Peyer's patch (tissue), 4 donors: ENCODE results near the gene PARVA. TPM values are rescaled to one million over a fixed set of nuclear protein-coding genes. Genes with fewer than 3 reads are reported as not detected.

Experiments used
- DNase-seq, 3 donors: peaks; one replicate each; pipeline ENCODE4 v3.0.0-alpha.2; 2017 to 2019
- H3K27ac ChIP-seq, 4 donors: fragments of 200-600 bp; sonication (generic); one replicate each; pipeline ENCODE4 v1.5.1; 2016 to 2019
- H3K27me3 ChIP-seq, 2 donors: fragments of 200-600 bp; sonication (generic); one replicate each; pipeline ENCODE4 v1.5.1; 2019
- H3K36me3 ChIP-seq, 3 donors: fragments of 200-600 bp; sonication (generic); one replicate each; pipeline ENCODE4 v1.5.1; 2016 to 2019
- H3K4me1 ChIP-seq, 4 donors: fragments of 200-600 bp; sonication (generic); one replicate each; pipeline ENCODE4 v1.5.1; 2016 to 2019
- H3K4me3 ChIP-seq, 4 donors: fragments of 200-600 bp; sonication (generic); 1 replicate in 3 of 4; 2 replicates in 1 of 4; pipeline ENCODE4 v1.5.1; 2016 to 2019; ENCODE audit warnings: mild to moderate bottlenecking in 1 of 4
- H3K9me3 ChIP-seq, 4 donors: fragments of 200-600 bp; sonication (generic); one replicate each; pipeline ENCODE4 v1.5.1; 2016 to 2019; ENCODE audit warnings: mild to moderate bottlenecking in 1 of 4
- POLR2A ChIP-seq, 2 donors: fragments of 450-650 bp; IDR thresholded peaks; one replicate each; pipeline ENCODE4 v1.5.1; 2017; ENCODE audit warnings: antibody characterized with exemption in 2 of 2, mild to moderate bottlenecking in 2 of 2, moderate library complexity in 2 of 2
- total RNA-seq, 4 donors: library from RNA; depleted of rRNA; stranded (reverse); fragments of >200 nt; gene quantifications; one replicate each; pipeline ENCODE4 v1.1.0, GENCODE V29; 2016
- TF ChIP-seq, protein P1 (sequence below), 6 experiments: fragments of 450-650 bp in 4 of 6; fragments of 200-600 bp in 2 of 6; sonication (generic) in 1 of 6; IDR thresholded peaks; one replicate each; pipeline ENCODE4 v1.5.1; 2017 to 2019; ENCODE audit warnings: antibody characterized with exemption in 6 of 6, mild to moderate bottlenecking in 3 of 6, moderate library complexity in 1 of 6

PARVA gene
- total RNA-seq, 4 donors from 2014 or later = 13.7 to 35.5 (median 26.2) TPM

DNA sequence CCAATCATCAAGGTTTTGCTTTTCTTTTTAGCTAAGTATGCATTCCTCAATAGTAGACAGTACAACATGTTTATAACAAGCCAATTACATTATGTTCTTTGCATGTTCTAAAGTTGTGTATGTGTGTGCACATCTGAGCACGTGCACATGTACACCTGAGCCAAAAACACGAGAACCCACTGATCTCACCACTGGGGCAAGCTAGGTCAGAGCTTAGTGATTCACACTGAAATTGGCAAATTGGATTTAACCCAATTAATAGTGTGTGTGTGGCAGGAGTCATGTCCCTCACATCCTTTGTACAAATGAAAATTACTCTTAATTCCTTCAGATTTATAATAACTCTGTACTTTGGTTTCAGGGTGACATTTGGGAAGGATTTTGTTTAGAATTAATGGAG, 151.1 kb downstream of the PARVA start:
- Histone ChIP-seq H3K4me1 (peaks cover 0 to 6% (median 0%) of the 10 kb centered on the region in 4 donors), H3K27ac (no peak overlapping the region), H3K9me3 (no peaks in the 10 kb centered on the region), H3K4me3 (no peak overlapping the region), H3K36me3 (peaks cover 0 to 24% (median 0%) of the 10 kb centered on the region in 3 donors), H3K27me3 (no peaks in the 10 kb centered on the region)
- DNase-seq = no peak
- TF ChIP-seq, protein P1, sequence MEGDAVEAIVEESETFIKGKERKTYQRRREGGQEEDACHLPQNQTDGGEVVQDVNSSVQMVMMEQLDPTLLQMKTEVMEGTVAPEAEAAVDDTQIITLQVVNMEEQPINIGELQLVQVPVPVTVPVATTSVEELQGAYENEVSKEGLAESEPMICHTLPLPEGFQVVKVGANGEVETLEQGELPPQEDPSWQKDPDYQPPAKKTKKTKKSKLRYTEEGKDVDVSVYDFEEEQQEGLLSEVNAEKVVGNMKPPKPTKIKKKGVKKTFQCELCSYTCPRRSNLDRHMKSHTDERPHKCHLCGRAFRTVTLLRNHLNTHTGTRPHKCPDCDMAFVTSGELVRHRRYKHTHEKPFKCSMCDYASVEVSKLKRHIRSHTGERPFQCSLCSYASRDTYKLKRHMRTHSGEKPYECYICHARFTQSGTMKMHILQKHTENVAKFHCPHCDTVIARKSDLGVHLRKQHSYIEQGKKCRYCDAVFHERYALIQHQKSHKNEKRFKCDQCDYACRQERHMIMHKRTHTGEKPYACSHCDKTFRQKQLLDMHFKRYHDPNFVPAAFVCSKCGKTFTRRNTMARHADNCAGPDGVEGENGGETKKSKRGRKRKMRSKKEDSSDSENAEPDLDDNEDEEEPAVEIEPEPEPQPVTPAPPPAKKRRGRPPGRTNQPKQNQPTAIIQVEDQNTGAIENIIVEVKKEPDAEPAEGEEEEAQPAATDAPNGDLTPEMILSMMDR (IDR thresholded peaks at IDR 0.05) = no peak
- no peak for TF ChIP-seq POLR2A (IDR thresholded peaks at IDR 0.05)

DNA sequence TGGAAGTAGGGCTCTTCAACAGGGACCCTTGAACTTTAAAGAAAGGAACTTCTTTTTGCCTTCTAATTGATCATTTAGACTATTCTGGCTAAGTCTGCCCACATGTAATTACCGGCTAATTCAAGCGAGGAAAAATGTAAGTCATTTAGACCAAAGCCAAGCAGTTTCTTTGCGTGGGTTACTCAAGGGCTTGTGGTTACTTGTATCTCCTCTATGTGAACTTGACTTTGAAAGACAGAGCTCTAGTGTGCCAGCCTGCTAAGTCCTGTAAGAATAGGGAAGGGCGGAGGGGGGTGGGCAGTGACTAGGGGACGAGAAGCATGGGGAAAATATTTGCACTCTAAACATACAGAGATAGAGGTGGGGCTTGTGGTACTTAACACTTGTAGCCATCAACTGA, 151.7 kb downstream of the PARVA start:
- H3K27ac ChIP-seq = no peak overlapping the region
- no peaks in the 10 kb centered on the region for H3K9me3 ChIP-seq
- no peak overlapping the region for H3K4me3 ChIP-seq
- H3K36me3 ChIP-seq = peaks cover 0 to 24% (median 0%) of the 10 kb centered on the region in 3 donors
- peaks cover 0 to 6% (median 0%) of the 10 kb centered on the region in 4 donors for H3K4me1 ChIP-seq
- no peak for DNase-seq
- H3K27me3 ChIP-seq = no peaks in the 10 kb centered on the region
- TF ChIP-seq POLR2A (IDR thresholded peaks at IDR 0.05) = no peak
- TF ChIP-seq, protein P1 (IDR thresholded peaks at IDR 0.05) = no peak

DNA sequence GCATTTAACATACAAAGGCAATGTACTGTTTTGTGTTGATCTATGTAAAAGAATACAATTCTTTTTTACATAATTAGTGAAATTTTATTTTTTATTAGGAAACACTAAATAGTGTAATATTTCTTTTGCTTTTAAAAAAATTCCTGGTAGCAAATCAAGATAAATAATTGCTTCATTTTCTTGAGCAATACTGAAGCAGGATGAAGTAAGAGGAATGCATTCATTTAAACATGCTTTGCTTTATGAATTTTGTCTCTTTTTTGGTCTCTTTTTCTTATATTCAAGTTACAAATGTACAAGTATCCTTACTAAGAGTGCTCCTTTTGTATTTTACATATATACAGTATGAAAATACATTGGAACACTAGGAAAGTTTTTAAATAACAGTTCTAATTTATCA, 152.4 kb downstream of the PARVA start:
- H3K4me1 ChIP-seq = peaks cover 0 to 4% (median 0%) of the 10 kb centered on the region in 4 donors
- no peak overlapping the region for H3K4me3 ChIP-seq
- TF ChIP-seq POLR2A (IDR thresholded peaks at IDR 0.05) = no peak
- TF ChIP-seq, protein P1 (IDR thresholded peaks at IDR 0.05) = no peak
- no peak for DNase-seq
- H3K27ac ChIP-seq = no peak overlapping the region
- H3K9me3 ChIP-seq = no peaks in the 10 kb centered on the region
- H3K27me3 ChIP-seq = no peaks in the 10 kb centered on the region
- peaks cover 0 to 24% (median 0%) of the 10 kb centered on the region in 3 donors for H3K36me3 ChIP-seq

DNA sequence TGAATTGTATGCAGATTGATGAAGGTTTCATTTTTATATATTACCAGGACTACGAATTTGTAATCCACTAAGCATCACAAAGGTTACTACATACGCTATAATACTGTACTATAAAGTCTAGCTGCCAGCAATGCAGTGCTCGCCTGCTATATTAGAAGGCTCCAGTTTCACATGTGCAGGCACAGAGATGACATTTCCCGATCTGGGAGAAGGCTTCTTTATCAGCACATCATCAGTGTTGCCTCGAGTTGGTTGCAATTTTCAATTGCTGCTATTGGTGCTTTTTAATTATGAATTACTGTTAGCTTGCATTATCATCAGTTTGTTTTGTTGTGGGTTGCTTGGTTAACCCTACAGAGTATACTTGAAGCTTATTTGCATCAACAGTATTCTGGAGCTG, 153.6 kb downstream of the PARVA start:
- Histone ChIP-seq H3K27me3 (no peaks in the 10 kb centered on the region), H3K27ac (no peak overlapping the region), H3K4me1 (no peaks in the 10 kb centered on the region), H3K36me3 (peaks cover 0 to 24% (median 0%) of the 10 kb centered on the region in 3 donors), H3K4me3 (no peak overlapping the region), H3K9me3 (no peaks in the 10 kb centered on the region)
- DNase-seq = no peak
- TF ChIP-seq POLR2A (IDR thresholded peaks at IDR 0.05) = no peak
- TF ChIP-seq, protein P1 (IDR thresholded peaks at IDR 0.05) = no peak

DNA sequence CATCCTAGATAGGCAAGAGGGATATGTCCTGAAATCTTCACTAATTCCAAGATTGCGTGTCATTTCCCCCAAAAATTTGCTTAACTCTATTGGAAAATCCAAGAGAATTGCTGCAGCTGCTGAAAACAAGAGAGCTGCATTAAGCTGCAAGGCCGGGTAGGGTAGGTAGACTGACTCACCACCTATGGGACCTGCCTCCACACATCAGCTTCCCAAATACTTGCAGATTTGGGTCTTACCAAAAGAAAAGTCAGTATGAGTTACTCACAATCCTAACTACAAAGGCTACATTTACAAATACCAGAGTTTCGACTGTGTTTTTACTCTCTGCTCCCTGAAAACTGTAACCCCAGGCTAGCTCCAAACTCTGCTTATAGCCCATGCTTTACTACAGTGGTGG, 154.3 kb downstream of the PARVA start:
- DNase-seq = no peak
- peaks cover 0 to 24% (median 0%) of the 10 kb centered on the region in 3 donors for H3K36me3 ChIP-seq
- TF ChIP-seq POLR2A (IDR thresholded peaks at IDR 0.05) = no peak
- TF ChIP-seq, protein P1 (IDR thresholded peaks at IDR 0.05) = no peak
- no peak overlapping the region for H3K4me3 ChIP-seq
- H3K4me1 ChIP-seq = no peaks in the 10 kb centered on the region
- no peaks in the 10 kb centered on the region for H3K27me3 ChIP-seq
- H3K9me3 ChIP-seq = no peaks in the 10 kb centered on the region
- no peak overlapping the region for H3K27ac ChIP-seq

DNA sequence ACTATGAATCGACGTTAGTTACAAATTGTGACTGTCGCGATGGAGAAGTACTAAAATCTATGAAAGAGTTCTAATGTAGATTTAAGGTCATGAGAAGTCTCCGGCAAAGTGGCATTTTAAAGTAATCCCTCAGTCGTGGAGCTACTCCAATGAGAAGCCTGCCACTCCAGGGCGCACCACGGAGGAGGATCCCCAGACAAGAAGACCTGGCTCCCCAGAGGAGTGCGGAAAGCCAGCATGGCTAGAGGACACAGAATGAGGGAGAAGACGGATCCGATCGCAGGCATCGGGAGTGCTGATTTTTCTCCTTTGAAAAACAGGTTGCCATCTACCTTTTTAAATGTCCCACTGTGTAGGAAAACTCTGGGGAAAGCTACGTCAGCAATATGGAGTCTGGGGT, 155.2 kb downstream of the PARVA start:
- peaks cover 0 to 20% (median 0%) of the 10 kb centered on the region in 3 donors for H3K36me3 ChIP-seq
- H3K27me3 ChIP-seq = no peaks in the 10 kb centered on the region
- H3K27ac ChIP-seq = no peak overlapping the region
- H3K4me1 ChIP-seq = no peaks in the 10 kb centered on the region
- TF ChIP-seq POLR2A (IDR thresholded peaks at IDR 0.05) = no peak
- TF ChIP-seq, protein P1 (IDR thresholded peaks at IDR 0.05) = no peak
- H3K9me3 ChIP-seq = no peaks in the 10 kb centered on the region
- DNase-seq = no peak
- no peak overlapping the region for H3K4me3 ChIP-seq
